Measurements from ENCODE around the gene RBM20.

RBM20 gene

DNA sequence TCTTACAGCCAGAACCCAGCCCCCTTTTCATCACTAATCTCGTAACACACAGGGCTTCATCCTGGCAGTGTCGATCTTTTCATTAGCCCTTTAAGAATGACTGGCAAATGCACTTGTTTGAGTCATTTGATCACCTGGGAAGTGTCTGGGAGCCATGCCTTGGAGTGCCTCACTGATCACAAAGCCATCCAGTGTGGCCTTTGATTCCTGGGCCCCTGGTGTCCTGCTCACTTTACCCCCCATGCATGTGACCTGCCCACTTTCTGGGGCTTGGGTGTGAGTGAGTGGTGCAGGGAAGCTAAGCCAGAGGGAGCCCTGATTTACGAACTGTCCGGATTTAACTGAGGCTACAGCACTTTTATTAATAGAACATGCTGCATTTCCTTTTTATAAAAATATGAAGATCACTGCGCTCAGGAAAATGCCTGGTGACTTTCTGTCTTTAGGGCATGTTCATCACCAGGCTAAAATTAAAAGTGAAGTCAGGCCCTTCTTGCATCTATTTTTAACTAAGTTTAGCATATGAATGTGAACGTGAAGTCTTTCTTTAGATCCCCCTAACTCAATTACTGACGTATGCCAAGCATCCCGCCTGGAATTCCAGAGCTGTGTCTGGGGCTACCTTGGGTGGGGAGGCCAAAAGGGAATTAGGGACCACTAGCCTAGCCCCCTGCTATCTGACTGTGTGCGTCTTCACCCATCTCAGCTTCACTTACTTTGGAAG lies 23.6 kb downstream of the RBM20 start:
- Mint-ChIP-seq H3K4me3 (no peak overlapping the region), H3K27me3 (ENCODE audit: low read depth) (peaks cover 61% of the 10 kb centered on the region), H3K36me3 (ENCODE audit: low read depth) (no peaks in the 10 kb centered on the region), H3K27ac (no peak overlapping the region), H3K4me1 (ENCODE audit: low read depth) (peaks cover 5% of the 10 kb centered on the region), H3K9me3 (no peaks in the 10 kb centered on the region)

DNA sequence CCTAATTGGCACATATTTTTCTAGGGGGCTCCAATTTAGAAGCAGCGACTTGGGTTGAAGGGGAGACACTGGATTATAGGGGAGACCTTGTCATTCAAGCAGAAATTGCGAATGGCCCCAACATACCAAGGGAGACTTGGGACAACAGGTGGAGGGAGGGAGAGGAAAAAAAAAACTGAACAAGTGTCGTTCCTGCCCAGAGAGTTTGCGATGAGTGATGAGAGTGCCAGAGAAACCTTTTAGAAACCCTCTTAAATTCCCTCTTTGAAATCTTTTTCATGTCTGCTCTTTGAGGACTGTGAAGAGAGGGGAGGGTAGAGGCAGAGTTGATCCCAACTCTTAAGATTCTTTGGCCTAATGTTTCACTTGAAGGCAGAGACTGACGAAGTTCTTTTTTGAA lies 24.3 kb downstream of the RBM20 start:
- peaks cover 66% of the 10 kb centered on the region for H3K27me3 Mint-ChIP-seq (ENCODE audit: low read depth)
- no peaks in the 10 kb centered on the region for H3K36me3 Mint-ChIP-seq (ENCODE audit: low read depth)
- no peak overlapping the region for H3K27ac Mint-ChIP-seq
- H3K4me3 Mint-ChIP-seq, result no peak overlapping the region
- peaks cover 7% of the 10 kb centered on the region for H3K4me1 Mint-ChIP-seq (ENCODE audit: low read depth)
- H3K9me3 Mint-ChIP-seq, result no peaks in the 10 kb centered on the region

DNA sequence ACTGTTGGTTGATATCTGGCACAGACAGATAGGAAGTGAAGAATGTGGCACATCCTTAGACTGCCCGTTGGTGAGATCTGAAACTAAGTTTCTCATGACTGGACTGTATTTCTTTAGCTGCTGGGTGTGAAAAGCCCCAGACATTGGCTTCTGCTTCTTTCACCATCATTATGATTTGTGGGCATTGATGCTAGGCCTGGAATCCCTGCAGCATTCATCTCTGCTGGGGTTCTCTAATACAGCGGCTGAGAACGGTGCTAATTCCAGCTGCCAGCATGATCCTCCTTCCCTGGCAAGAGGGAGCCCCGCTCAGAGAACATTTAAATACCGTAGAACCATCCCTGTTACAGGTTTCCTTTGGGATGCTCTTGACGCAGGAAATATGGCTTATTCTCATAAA lies 26.2 kb downstream of the RBM20 start:
- H3K9me3 Mint-ChIP-seq, result no peaks in the 10 kb centered on the region
- H3K27me3 Mint-ChIP-seq (ENCODE audit: low read depth), result peaks cover 76% of the 10 kb centered on the region
- no peak overlapping the region for H3K4me3 Mint-ChIP-seq
- peaks cover 7% of the 10 kb centered on the region for H3K4me1 Mint-ChIP-seq (ENCODE audit: low read depth)
- no peak overlapping the region for H3K27ac Mint-ChIP-seq
- no peaks in the 10 kb centered on the region for H3K36me3 Mint-ChIP-seq (ENCODE audit: low read depth)

DNA sequence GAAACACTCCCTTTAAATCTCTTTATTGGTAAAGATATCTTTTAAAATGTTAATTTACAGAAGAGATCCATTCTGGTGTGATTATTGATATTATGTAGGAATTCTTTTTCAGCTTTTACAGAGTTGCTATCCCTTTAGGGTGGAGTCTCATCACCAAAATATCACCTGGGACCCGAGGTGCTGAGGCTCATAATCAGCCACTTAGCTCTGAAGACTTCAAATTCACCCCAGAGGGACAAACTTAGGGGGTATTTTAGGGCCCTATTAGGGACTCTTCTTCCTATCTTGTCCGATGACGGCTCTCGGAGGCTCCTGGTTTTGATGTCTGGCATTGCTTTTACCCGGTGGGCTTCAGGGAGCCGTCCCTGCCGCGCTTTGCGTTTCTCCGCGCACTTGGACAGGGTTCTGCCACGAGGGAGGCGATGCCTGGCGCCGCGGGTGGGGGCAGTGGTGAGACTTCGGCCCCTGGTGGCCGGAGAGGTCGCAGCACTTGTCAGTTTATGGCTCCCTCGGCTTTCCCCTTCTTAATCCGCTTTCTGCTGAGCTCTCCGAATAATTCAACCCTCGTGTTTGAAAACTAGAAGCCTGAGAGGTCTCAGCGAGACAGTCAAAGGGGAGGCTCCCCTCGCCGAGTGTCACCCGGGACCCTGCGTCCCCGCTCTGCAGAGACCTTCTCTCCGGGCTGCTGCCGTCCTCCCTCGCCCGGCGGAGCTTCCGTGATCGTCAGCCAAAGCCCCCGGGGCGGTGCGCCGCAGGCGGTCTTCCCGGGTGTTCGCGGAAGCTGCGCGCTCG lies 27.8 kb downstream of the RBM20 start:
- peak overlapping the region; percentile 85 for H3K4me3 Mint-ChIP-seq
- H3K27me3 Mint-ChIP-seq (ENCODE audit: low read depth), result peaks cover 79% of the 10 kb centered on the region
- no peak overlapping the region for H3K27ac Mint-ChIP-seq
- H3K9me3 Mint-ChIP-seq, result no peaks in the 10 kb centered on the region
- H3K4me1 Mint-ChIP-seq (ENCODE audit: low read depth), result peaks cover 7% of the 10 kb centered on the region
- no peaks in the 10 kb centered on the region for H3K36me3 Mint-ChIP-seq (ENCODE audit: low read depth)

DNA sequence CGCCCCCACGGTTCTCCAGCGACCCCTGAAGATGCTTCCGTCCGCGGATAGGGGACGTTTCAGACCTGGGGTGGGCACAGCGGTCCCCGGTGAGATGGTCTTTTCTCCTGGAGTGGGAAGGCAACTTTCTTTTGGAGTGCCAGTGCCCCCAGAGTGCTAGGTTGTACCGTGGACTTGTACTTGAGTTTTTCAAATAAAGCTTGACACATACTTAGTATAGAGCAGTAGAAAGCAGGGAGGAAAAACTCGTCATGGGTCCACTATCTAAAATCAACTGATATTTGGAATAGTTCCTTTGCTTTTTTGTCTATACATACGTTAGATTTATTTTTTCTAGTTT lies 28.4 kb downstream of the RBM20 start:
- no peaks in the 10 kb centered on the region for H3K36me3 Mint-ChIP-seq (ENCODE audit: low read depth)
- H3K4me3 Mint-ChIP-seq, result peak overlapping the region; percentile 85
- H3K4me1 Mint-ChIP-seq (ENCODE audit: low read depth), result peaks cover 7% of the 10 kb centered on the region
- H3K27me3 Mint-ChIP-seq (ENCODE audit: low read depth), result peaks cover 76% of the 10 kb centered on the region
- H3K27ac Mint-ChIP-seq, result no peak overlapping the region
- no peaks in the 10 kb centered on the region for H3K9me3 Mint-ChIP-seq

DNA sequence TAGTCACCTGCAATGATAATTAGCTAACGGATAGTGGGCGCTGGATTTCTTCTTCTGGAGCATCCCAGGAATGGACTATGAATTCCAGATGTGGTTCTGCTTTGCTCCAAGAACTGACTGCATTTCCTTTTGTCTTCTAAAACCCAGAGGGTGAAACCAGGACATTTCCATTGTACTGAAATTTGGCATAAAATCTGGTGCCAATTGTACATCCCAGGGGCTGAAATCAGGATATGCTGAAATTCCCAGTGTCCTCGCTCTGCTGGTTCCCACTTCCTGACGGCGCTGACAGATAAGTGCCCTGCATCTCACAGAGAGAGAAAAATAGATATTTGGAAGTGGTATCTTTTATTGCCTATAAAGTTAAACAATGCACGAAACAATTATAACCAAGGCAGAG lies 31.9 kb downstream of the RBM20 start:
- H3K9me3 Mint-ChIP-seq, result no peaks in the 10 kb centered on the region
- H3K4me1 Mint-ChIP-seq (ENCODE audit: low read depth), result peaks cover 7% of the 10 kb centered on the region
- H3K27ac Mint-ChIP-seq, result no peak overlapping the region
- no peaks in the 10 kb centered on the region for H3K36me3 Mint-ChIP-seq (ENCODE audit: low read depth)
- H3K27me3 Mint-ChIP-seq (ENCODE audit: low read depth), result peaks cover 52% of the 10 kb centered on the region
- H3K4me3 Mint-ChIP-seq, result no peak overlapping the region

DNA sequence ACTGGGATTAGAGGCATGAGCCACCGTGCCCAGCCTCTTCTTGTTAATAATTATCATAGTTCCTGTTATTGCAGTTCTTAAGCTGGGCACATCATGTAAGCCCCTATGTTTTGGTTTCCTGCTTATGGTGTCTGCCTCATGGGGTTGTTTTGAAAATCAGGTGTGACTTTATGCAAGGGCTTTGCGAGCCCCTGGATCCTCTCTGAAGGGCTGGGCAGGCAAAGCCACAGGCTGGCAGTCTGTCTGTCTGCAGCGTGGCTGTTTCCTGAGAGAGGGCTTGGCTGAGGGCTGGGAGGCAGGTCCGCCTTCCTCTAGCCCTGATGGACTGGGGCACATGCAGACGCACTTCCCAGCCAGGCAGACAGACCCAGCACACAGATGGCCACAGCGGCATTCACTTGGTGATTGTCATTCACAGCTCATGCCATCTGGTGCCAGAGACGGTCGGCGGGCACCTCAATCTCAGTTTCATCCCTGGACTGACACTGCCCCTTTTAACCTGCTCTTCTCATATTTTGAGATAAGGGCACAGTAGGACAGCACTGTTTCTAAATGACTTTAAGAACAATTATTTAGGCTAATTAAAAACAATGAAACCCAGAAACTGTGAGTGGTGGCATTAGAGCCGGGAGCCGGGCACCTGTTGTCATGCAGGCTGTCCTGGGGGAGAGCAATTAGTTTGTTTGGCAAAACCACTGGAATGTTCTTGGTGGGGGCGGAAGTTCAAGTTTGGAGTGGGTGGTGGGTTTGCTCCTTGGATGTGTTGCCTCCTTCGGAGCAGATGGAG lies 35.5 kb downstream of the RBM20 start:
- H3K27me3 Mint-ChIP-seq (ENCODE audit: low read depth), result peaks cover 39% of the 10 kb centered on the region
- no peak overlapping the region for H3K27ac Mint-ChIP-seq
- H3K36me3 Mint-ChIP-seq (ENCODE audit: low read depth), result no peaks in the 10 kb centered on the region
- H3K4me1 Mint-ChIP-seq (ENCODE audit: low read depth), result no peaks in the 10 kb centered on the region
- no peaks in the 10 kb centered on the region for H3K9me3 Mint-ChIP-seq
- no peak overlapping the region for H3K4me3 Mint-ChIP-seq

DNA sequence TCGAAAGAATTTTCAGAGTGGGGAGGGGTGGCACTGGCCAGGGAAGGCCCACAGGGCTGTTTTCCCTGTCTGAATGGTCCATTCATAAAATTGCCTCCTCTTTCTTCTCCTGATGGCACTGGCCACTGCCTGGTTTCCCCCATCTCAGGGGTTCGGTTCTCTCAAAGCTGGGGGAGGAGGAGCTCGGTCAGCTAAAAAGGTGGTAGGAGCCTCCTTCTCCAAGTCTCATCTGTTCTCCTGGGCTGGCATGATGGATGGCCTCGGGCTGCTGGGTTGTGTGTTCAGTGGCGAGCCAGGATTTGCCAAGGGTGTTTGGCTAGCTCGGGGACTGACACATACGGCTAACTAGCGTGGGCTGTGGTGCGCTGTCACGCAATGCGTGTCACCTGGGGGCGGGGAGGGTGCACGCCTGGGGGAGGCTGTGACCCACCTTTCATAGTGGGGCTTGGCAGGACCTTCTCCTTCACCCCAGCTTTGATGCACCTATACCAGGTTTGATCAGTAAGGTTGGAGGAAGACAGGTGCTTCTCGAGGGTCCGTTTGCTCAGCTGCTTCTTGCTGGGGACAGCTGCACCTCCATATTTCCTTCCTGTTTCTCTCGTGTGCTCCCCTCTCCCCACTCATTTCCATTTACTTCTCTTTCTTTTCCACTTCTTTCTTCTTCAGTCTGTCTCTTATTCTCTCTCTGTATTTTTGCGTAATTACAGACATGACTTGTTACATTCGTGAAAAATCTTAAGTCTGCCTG lies 36.3 kb downstream of the RBM20 start:
- H3K9me3 Mint-ChIP-seq, result no peaks in the 10 kb centered on the region
- H3K27me3 Mint-ChIP-seq (ENCODE audit: low read depth), result peaks cover 42% of the 10 kb centered on the region
- H3K27ac Mint-ChIP-seq, result no peak overlapping the region
- H3K4me3 Mint-ChIP-seq, result no peak overlapping the region
- H3K36me3 Mint-ChIP-seq (ENCODE audit: low read depth), result no peaks in the 10 kb centered on the region
- no peaks in the 10 kb centered on the region for H3K4me1 Mint-ChIP-seq (ENCODE audit: low read depth)

DNA sequence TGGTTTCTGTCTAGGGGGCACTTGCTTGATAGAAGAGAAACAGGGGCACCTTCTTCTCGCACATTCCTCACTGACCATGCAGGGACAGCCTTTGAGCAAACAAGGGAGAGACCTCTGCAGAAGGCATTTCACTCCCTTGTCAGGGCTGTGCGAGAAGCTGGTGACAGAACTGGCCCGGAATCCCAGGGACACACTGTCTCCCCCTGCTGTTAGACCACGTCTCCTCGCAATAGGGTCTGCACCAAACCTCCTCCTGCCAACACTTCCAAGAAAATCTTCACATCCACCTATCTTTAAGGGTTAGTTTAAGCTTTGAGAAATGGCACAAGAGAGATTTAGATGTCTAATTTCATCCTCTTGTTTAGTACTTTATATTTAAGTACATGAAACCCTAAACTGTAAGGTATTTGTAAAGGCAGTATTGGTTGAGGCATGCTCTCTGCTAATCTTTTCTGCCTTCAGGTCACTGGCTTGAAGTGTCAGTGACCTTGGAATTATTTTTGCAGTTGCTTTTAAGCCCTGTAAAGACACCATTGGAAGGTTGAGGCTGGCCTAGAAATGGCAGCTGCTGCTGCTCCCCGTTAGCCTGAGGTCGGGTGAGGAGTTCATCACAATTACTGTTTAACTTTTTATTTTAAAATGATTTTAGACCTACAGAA lies 37.0 kb downstream of the RBM20 start:
- no peaks in the 10 kb centered on the region for H3K9me3 Mint-ChIP-seq
- H3K27ac Mint-ChIP-seq, result no peak overlapping the region
- no peaks in the 10 kb centered on the region for H3K36me3 Mint-ChIP-seq (ENCODE audit: low read depth)
- H3K4me1 Mint-ChIP-seq (ENCODE audit: low read depth), result no peaks in the 10 kb centered on the region
- H3K4me3 Mint-ChIP-seq, result no peak overlapping the region
- H3K27me3 Mint-ChIP-seq (ENCODE audit: low read depth), result peaks cover 38% of the 10 kb centered on the region

DNA sequence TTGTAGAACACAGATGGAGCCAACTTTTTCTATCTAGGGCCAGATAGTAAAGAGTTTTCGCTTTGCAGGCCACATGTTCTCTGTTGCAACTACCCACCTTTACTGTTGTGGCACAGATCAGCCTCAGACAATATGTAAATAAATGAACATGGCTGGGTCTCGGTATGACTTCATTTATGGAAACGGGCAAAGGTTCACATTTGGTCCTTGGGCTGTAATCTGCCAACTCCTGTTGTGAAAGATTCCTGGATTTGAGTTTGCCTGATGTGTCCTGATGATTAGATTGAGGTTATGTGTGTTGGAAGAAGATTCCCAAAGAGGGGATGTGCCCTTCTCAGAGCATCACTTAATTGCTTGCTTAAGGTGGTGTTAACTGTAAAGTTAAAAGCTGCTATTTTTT lies 38.2 kb downstream of the RBM20 start:
- no peaks in the 10 kb centered on the region for H3K4me1 Mint-ChIP-seq (ENCODE audit: low read depth)
- no peaks in the 10 kb centered on the region for H3K36me3 Mint-ChIP-seq (ENCODE audit: low read depth)
- no peaks in the 10 kb centered on the region for H3K9me3 Mint-ChIP-seq
- H3K27me3 Mint-ChIP-seq (ENCODE audit: low read depth), result peaks cover 32% of the 10 kb centered on the region
- H3K27ac Mint-ChIP-seq, result no peak overlapping the region
- H3K4me3 Mint-ChIP-seq, result no peak overlapping the region

DNA sequence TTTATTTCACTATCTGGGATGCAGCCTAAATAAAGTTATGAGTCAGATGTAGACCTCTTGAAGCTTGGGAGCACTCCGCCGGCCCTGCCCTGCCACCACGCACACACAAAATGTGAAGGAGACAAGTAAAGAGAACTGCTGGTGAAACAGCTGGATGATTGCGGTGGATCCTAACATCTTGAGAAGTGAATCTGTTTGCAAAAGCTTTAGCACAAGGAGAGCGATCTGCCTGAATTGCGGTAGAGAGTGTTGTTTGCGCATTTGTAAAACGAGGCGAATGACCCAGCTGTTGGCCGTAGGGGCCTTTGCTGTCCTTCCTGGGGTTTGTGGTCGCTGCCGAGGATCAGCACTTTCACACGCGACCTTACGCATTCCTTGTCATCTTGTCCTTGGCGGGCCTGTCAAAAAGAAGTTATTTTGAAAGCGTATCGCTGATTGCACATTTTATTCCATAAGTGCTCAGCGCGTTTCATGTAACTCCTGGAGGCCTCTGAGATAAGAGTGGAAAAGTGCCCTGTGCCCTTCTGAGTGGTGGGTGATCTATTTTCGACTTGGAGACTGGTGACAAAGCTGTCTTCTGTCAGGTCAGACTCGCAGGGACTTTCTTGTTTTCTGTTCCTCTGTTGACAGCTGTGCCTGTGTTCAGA lies 40.8 kb downstream of the RBM20 start:
- no peak overlapping the region for H3K27ac Mint-ChIP-seq
- H3K36me3 Mint-ChIP-seq (ENCODE audit: low read depth), result no peaks in the 10 kb centered on the region
- peaks cover 32% of the 10 kb centered on the region for H3K27me3 Mint-ChIP-seq (ENCODE audit: low read depth)
- H3K4me3 Mint-ChIP-seq, result no peak overlapping the region
- no peaks in the 10 kb centered on the region for H3K4me1 Mint-ChIP-seq (ENCODE audit: low read depth)
- H3K9me3 Mint-ChIP-seq, result no peaks in the 10 kb centered on the region

DNA sequence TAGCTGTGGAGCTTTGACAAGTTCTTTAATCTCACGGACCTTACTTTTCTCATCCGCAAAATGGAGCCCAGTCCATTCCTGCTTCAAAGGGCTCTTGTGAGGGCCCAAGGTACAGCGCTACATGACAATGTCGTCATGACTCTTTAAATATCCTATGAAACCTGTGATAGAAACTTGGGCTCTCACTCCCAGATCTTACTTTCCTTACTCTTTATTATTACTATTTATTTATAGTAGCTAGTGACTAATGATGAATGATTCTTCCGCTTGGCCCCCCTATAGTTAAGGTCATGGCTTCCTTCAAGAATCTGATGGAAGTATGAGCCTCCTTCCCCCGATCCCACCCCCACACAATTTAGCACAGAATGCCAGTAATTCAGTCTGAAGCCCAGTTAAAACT lies 41.9 kb downstream of the RBM20 start:
- Mint-ChIP-seq H3K27ac (no peak overlapping the region), H3K4me1 (ENCODE audit: low read depth) (no peaks in the 10 kb centered on the region), H3K9me3 (no peaks in the 10 kb centered on the region), H3K36me3 (ENCODE audit: low read depth) (no peaks in the 10 kb centered on the region), H3K27me3 (ENCODE audit: low read depth) (peaks cover 39% of the 10 kb centered on the region), H3K4me3 (no peak overlapping the region)

DNA sequence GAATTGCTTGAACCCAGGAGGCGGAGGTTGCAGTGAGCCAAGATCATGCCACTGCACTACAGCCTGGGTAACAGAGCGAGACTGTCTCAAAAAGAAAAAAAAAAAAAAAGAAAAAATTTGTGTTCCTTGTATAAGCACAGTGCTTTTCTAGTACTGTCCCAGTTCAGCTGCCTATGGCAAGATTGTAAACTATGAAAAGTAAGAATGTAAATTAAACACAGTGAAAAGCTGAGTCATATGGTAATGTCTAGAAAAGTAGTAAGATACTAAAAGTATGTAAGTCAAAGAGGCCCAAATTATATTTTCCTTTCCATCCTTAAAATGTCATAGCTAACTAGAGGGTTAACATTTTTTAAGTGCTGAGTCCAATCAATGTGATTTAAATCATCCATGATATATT lies 42.8 kb downstream of the RBM20 start:
- Mint-ChIP-seq H3K4me1 (ENCODE audit: low read depth) (no peaks in the 10 kb centered on the region), H3K36me3 (ENCODE audit: low read depth) (no peaks in the 10 kb centered on the region), H3K9me3 (peaks cover 3% of the 10 kb centered on the region), H3K27ac (no peak overlapping the region), H3K4me3 (no peak overlapping the region), H3K27me3 (ENCODE audit: low read depth) (peaks cover 45% of the 10 kb centered on the region)

Data from T-helper 1 cell treated with Interleukin-12 subunit alpha and Interleukin-12 subunit beta and Interleukin-4 antibody, amounts not matched to agents 30 μg/mL and 1 μg/mL, for 36 hours (primary cell).